ENCODE results near the gene DCT. TPM values are rescaled to one million over a fixed set of nuclear protein-coding genes. Genes with fewer than 3 reads are reported as not detected.

The DCT gene
- total RNA-seq, 1 experiment from 2014 or later = 0.12 TPM

GRCh38 chr13:94495806-94496205, 16.3 kb upstream of the DCT start:
- intact Hi-C loops (cut with micrococcal nuclease) = no loop called here
- DNase-seq (ENCODE audit: low read depth, low spot score) (no peak), ATAC-seq (no peak)
- ChIA-PET CTCF (no interaction called here), POLR2A (no interaction called here), RAD21 (ENCODE audit: low non-redundant PET in 1 of 2, low total read pairs in 2 of 2, uncharacterized antibody in 2 of 2, unreplicated experiment in 2 of 2) (no interaction called here)
- Histone ChIP-seq H3K27me3 (ENCODE audit: insufficient read depth, low read length) (no peaks in the 10 kb centered on the region), H3K9me3 (ENCODE audit: control insufficient read depth in 1 of 2, insufficient read depth in 1 of 2, low read depth in 1 of 2, low read length in 2 of 2) (no peaks in the 10 kb centered on the region), H3K4me3 (replicated peaks in 1 of 2; ENCODE audit: low read depth in 1 of 2, low read length in 2 of 2) (no peak overlapping the region), H3K27ac (ENCODE audit: low read depth, low read length) (no peak overlapping the region), H3K79me2 (ENCODE audit: insufficient read depth, low read length) (no peaks in the 10 kb centered on the region), H3K9me2 (ENCODE audit: insufficient read depth) (peaks cover 3% of the 10 kb centered on the region; the same call in 1 of the 2 replicates), H4K20me1 (ENCODE audit: insufficient read depth) (no peaks in the 10 kb centered on the region), H3K9ac (ENCODE audit: low read length) (no peak overlapping the region), H3K4me2 (ENCODE audit: low read length) (no peak overlapping the region), H2AFZ (ENCODE audit: low read depth, low read length, poor library complexity, severe bottlenecking) (no peak overlapping the region), H3K36me3 (ENCODE audit: control insufficient read depth in 1 of 2, insufficient read depth in 2 of 2, low read length in 2 of 2) (no peaks in the 10 kb centered on the region), H3K4me1 (ENCODE audit: control insufficient read depth in 1 of 2, insufficient read depth in 2 of 2, low read length in 2 of 2) (no peaks in the 10 kb centered on the region)
- no peak for TF ChIP-seq POLR2A (IDR thresholded peaks at IDR 0.05; ENCODE audit: borderline replicate concordance, extremely low read depth, insufficient read depth, insufficient read length)
- BruUV-seq (replicated peaks) = no TSS peak

DNA sequence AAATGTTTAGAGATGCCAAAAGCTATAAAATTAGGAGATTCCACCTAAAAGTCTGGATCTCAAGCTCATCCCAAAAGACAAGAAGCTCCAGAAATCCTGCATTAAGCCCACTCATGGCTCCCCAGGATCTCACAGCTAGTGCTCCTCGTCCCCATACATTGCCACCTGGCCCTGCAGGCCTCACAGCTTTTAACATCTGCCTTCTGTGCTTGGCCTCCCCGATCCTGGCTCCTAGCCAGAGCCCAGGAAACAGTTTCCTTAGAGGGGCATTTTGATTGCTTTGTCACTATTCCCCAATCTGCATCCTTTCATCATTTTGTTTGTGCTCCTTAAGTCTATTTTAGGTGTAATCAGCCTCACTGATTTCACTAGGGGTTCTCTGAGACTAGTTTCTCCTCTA, 14.5 kb upstream of the DCT start:
- H3K9ac ChIP-seq (ENCODE audit: low read length) = no peak overlapping the region
- H3K4me3 ChIP-seq (replicated peaks in 1 of 2; ENCODE audit: low read depth in 1 of 2, low read length in 2 of 2) = no peak overlapping the region
- ATAC-seq (no peak), DNase-seq (ENCODE audit: low read depth, low spot score) (no peak)
- BruUV-seq (replicated peaks) = no TSS peak
- no peaks in the 10 kb centered on the region for H3K79me2 ChIP-seq (ENCODE audit: insufficient read depth, low read length)
- no peaks in the 10 kb centered on the region for H3K27me3 ChIP-seq (ENCODE audit: insufficient read depth, low read length)
- no peaks in the 10 kb centered on the region for H3K36me3 ChIP-seq (ENCODE audit: control insufficient read depth in 1 of 2, insufficient read depth in 2 of 2, low read length in 2 of 2)
- H4K20me1 ChIP-seq (ENCODE audit: insufficient read depth) = no peaks in the 10 kb centered on the region
- H3K4me2 ChIP-seq (ENCODE audit: low read length) = no peak overlapping the region
- RAD21 ChIA-PET (ENCODE audit: low non-redundant PET in 1 of 2, low total read pairs in 2 of 2, uncharacterized antibody in 2 of 2, unreplicated experiment in 2 of 2) = no interaction called here
- CTCF ChIA-PET = no interaction called here
- intact Hi-C loops (cut with micrococcal nuclease) = no loop called here
- H3K9me3 ChIP-seq (ENCODE audit: control insufficient read depth in 1 of 2, insufficient read depth in 1 of 2, low read depth in 1 of 2, low read length in 2 of 2) = no peaks in the 10 kb centered on the region
- POLR2A ChIA-PET = no interaction called here
- TF ChIP-seq YY1 (IDR thresholded peaks at IDR 0.05; ENCODE audit: extremely low read depth, insufficient replicate concordance, low read depth, low read length) (no peak), EGR1 (IDR thresholded peaks at IDR 0.05; ENCODE audit: low read depth) (no peak), ZFX (IDR thresholded peaks at IDR 0.05) (no peak), ZNF274 (IDR thresholded peaks at IDR 0.05; ENCODE audit: low read depth, low read length) (no peak), CEBPB (IDR thresholded peaks at IDR 0.05; ENCODE audit: low read depth) (no peak), EZH2phosphoT487 (IDR thresholded peaks at IDR 0.05; ENCODE audit: borderline replicate concordance) (no peak), MAX (IDR thresholded peaks at IDR 0.05) (no peak)
- TF ChIP-seq, protein P1, sequence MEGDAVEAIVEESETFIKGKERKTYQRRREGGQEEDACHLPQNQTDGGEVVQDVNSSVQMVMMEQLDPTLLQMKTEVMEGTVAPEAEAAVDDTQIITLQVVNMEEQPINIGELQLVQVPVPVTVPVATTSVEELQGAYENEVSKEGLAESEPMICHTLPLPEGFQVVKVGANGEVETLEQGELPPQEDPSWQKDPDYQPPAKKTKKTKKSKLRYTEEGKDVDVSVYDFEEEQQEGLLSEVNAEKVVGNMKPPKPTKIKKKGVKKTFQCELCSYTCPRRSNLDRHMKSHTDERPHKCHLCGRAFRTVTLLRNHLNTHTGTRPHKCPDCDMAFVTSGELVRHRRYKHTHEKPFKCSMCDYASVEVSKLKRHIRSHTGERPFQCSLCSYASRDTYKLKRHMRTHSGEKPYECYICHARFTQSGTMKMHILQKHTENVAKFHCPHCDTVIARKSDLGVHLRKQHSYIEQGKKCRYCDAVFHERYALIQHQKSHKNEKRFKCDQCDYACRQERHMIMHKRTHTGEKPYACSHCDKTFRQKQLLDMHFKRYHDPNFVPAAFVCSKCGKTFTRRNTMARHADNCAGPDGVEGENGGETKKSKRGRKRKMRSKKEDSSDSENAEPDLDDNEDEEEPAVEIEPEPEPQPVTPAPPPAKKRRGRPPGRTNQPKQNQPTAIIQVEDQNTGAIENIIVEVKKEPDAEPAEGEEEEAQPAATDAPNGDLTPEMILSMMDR (IDR thresholded peaks at IDR 0.05 in 2 of 3, conservative IDR thresholded peaks at IDR 0.05 in 1 of 3; ENCODE audit: borderline replicate concordance in 1 of 3, insufficient read depth in 1 of 3, low read depth in 2 of 3, low read length in 2 of 3) = no peak
- no peak overlapping the region for H3K27ac ChIP-seq (ENCODE audit: low read depth, low read length)
- peaks cover 3% of the 10 kb centered on the region; the same call in 1 of the 2 replicates for H3K9me2 ChIP-seq (ENCODE audit: insufficient read depth)
- no peak overlapping the region for H2AFZ ChIP-seq (ENCODE audit: low read depth, low read length, poor library complexity, severe bottlenecking)
- H3K4me1 ChIP-seq (ENCODE audit: control insufficient read depth in 1 of 2, insufficient read depth in 2 of 2, low read length in 2 of 2) = no peaks in the 10 kb centered on the region

All from HCT116 (cell line).